ENCODE measurements around the gene VPS54.

DNA sequence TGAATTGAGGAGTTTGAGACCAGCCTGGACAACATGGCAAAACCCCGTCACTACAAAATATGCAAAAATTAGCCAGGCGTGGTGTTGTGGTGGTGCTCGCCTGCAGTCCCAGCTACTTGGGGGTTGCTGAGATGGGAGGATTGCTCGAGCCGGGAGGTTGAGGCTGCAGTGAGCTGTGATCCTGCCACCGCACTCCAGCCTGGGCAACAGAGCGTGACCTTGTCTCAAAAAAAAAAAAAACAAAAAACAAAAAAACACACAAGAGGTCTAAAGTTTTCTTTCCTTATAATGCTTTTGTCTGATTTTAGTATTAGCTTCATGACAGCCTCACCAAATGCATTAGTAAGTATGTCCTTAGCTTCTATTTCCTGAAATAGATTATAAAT is 43.1 kb downstream of the VPS54 start:
- TF ChIP-seq BHLHE40 (IDR thresholded peaks at IDR 0.05; ENCODE audit: borderline replicate concordance) (no peak), SP1 (IDR thresholded peaks at IDR 0.05) (no peak), FOXM1 (IDR thresholded peaks at IDR 0.05; ENCODE audit: borderline replicate concordance) (no peak), LEF1 (IDR thresholded peaks at IDR 0.05; ENCODE audit: borderline replicate concordance) (no peak), ELF4 (IDR thresholded peaks at IDR 0.05) (no peak), NFRKB (IDR thresholded peaks at IDR 0.05) (no peak)
